Lower lobe of right lung (tissue), 2 donors: ENCODE measurements around the gene FECH. TPM values are rescaled to one million over a fixed set of nuclear protein-coding genes. Genes with fewer than 3 reads are reported as not detected.

Source experiments
- ATAC-seq, 2 donors: fragments of 200-7000 bp; cut with Tn5 transposase; one replicate each; pipeline ENCODE4 v1.9.1; 2020 to 2022; ENCODE audit warnings: mild to moderate bottlenecking in 2 of 2, moderate library complexity in 2 of 2
- DNase-seq: peaks from one replicate; pipeline ENCODE4 v3.0.0-alpha.2; 2020
- H3K27ac ChIP-seq: fragments of 200-600 bp; one replicate; pipeline ENCODE4 v1.8.0; 2022
- H3K27me3 ChIP-seq: fragments of 200-600 bp; one replicate; pipeline ENCODE4 v1.8.0; 2022; ENCODE audit warnings: low read depth
- H3K36me3 ChIP-seq: fragments of 200-600 bp; one replicate; pipeline ENCODE4 v1.8.0; 2022; ENCODE audit warnings: mild to moderate bottlenecking
- H3K4me1 ChIP-seq: fragments of 200-600 bp; one replicate; pipeline ENCODE4 v1.8.0; 2022
- H3K4me3 ChIP-seq: fragments of 200-600 bp; one replicate; pipeline ENCODE4 v1.8.0; 2022; ENCODE audit warnings: mild to moderate bottlenecking
- H3K9me3 ChIP-seq: fragments of 200-600 bp; one replicate; pipeline ENCODE4 v1.8.0; 2022
- intact Hi-C: fragments of 100-400 bp; cut with DNase I; formaldehyde crosslinking; loops from one replicate; pipeline ENCODE4 v1.11.0; 2022
- total RNA-seq: library from RNA; stranded (reverse); fragmentation: NEBNext Ultra II Directional; extraction: Animal tissue kit (Norgen Biotek cat#: 25700); gene quantifications from one replicate; pipeline ENCODE4 v1.2.1, GENCODE V29; 2021
- TF ChIP-seq, protein P1 (sequence below): fragments of 200-600 bp; IDR thresholded peaks from one replicate; pipeline ENCODE4 v1.8.0; 2022; ENCODE audit warnings: antibody characterized with exemption, mild to moderate bottlenecking
- donor health status: DM: no; HTN: yes; CAD: no; lungs with severe emphysema.

Gene FECH
- total RNA-seq, 1 donor from 2014 or later = 25.7 TPM

DNA sequence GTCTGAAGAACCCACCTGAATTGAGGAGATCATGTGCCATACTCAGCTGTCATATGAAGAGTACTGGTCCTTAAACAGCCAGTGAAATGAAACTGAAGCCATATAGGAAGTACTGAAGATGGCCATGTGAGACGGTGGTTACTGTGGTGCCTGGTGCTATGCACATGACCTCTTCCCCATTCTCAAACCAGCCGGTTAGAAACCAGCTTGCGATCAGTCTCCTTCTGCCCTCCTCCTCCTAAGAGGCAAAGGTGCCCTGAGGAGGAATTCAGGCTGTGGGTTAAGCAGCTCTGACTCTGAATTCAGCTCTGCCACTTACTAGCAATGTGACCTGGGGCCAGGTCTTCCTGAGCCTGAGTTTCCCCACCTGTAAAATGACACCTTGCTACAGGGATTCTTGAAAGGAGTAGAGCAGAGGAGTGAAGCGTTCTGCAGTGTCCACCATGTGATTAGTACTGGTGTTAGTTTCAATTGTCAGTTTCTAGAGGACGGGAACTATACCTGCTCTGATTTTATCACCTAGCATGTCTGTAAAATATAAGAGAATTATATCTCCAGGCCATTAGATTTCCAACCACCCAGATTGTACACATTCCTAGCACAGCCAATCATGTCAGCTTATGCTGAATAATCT, 5.1 kb downstream of the FECH start:
- DNase-seq (no peak), ATAC-seq (peak; percentile 65 to 78)
- Histone ChIP-seq H3K4me3 (no peak overlapping the region), H3K27ac (no peak overlapping the region), H3K36me3 (peaks cover 44% of the 10 kb centered on the region), H3K9me3 (no peaks in the 10 kb centered on the region), H3K27me3 (no peaks in the 10 kb centered on the region), H3K4me1 (peaks cover 11% of the 10 kb centered on the region)
- TF ChIP-seq, protein P1, sequence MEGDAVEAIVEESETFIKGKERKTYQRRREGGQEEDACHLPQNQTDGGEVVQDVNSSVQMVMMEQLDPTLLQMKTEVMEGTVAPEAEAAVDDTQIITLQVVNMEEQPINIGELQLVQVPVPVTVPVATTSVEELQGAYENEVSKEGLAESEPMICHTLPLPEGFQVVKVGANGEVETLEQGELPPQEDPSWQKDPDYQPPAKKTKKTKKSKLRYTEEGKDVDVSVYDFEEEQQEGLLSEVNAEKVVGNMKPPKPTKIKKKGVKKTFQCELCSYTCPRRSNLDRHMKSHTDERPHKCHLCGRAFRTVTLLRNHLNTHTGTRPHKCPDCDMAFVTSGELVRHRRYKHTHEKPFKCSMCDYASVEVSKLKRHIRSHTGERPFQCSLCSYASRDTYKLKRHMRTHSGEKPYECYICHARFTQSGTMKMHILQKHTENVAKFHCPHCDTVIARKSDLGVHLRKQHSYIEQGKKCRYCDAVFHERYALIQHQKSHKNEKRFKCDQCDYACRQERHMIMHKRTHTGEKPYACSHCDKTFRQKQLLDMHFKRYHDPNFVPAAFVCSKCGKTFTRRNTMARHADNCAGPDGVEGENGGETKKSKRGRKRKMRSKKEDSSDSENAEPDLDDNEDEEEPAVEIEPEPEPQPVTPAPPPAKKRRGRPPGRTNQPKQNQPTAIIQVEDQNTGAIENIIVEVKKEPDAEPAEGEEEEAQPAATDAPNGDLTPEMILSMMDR = no peak
- intact Hi-C loops = no loop called here

DNA sequence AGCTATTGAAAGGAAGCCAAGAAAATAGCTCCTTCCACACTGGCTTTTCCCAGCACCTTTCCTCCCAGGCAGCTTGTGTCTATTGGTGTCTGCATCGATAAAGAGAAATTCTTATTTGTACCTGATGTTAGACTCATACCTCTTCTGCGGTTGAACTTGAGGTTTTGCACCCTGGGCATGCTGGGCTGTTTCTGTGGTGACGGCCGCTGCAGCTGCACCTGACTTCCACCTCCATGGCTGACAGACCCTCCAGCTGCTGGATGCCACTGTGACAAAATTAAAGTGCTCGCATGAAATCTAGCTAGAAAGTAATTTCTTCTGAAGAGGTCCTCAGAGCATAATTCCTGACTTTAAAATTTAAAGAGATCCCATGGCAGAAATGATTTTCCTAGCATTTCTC, 6.6 kb downstream of the FECH start:
- Histone ChIP-seq H3K4me3 (no peak overlapping the region), H3K4me1 (no peaks in the 10 kb centered on the region), H3K36me3 (peaks cover 53% of the 10 kb centered on the region), H3K27me3 (no peaks in the 10 kb centered on the region), H3K9me3 (no peaks in the 10 kb centered on the region), H3K27ac (no peak overlapping the region)
- TF ChIP-seq, protein P1 = no peak
- DNase-seq (no peak), ATAC-seq (no peak)
- intact Hi-C loops = no loop called here

DNA sequence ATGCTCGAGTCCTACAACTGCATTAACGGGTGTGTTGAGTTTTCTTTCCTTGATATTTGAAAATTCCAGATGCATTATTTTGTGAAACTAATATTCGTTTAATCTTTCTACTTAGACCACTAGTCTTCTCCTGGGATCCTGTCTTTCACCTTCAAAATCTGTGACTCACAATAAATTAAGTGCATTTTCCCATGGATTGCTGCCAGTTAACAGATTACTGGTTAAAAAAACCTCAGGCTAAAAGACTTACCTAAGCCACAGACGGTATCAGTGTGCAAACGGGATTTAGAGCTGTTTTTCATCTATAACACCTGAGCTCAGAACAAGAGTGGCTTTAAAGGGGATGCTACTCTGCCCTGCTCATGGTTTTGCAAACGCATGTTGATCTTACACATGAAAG, 10.2 kb downstream of the FECH start:
- H3K36me3 ChIP-seq = peaks cover 83% of the 10 kb centered on the region
- H3K4me3 ChIP-seq = no peak overlapping the region
- H3K4me1 ChIP-seq = no peaks in the 10 kb centered on the region
- no peaks in the 10 kb centered on the region for H3K9me3 ChIP-seq
- intact Hi-C loops = no loop called here
- ATAC-seq = no peak
- no peak overlapping the region for H3K27ac ChIP-seq
- TF ChIP-seq, protein P1 = no peak
- DNase-seq = no peak
- no peaks in the 10 kb centered on the region for H3K27me3 ChIP-seq

DNA sequence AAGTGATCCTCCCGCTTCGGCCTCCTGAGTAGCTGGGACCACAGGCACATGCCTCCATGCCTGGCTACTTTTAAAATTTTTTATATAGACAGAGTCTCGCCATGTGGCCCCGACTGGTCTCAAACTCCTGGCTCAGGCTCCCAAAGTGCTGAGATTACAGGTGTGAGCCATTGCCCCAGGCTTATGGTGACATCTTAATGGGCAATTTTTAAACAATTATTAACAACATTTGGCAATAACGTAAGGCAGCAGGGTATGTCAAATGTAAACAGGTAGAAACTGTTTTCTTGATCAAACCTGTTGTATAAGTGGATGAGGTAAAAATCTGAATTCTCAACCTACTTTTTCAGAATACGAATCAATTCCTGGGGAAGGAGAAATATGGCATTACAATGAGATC, 11.0 kb downstream of the FECH start:
- DNase-seq (no peak), ATAC-seq (no peak)
- TF ChIP-seq, protein P1 = no peak
- Histone ChIP-seq H3K4me1 (no peaks in the 10 kb centered on the region), H3K9me3 (no peaks in the 10 kb centered on the region), H3K36me3 (peaks cover 87% of the 10 kb centered on the region), H3K27ac (no peak overlapping the region), H3K4me3 (no peak overlapping the region), H3K27me3 (no peaks in the 10 kb centered on the region)
- intact Hi-C loops = no loop called here

DNA sequence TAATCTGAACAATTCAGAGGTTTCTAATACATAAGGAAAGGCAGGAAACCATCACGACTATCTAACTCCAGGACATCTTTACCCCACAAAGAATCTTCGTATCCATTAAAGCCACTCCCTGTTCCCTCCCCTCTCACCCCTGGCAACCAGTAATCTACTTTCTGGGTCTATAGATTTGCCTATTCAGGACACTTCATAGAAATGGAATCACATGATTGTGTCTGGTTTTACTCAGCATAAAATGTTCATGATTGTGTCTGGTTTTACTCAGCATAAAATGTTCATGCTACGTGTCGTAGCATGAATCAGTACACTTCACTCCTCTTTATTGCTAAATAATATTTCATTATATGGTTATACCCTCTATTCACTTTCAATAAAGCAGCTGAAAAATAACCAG, 11.6 kb downstream of the FECH start:
- Histone ChIP-seq H3K27ac (no peak overlapping the region), H3K9me3 (no peaks in the 10 kb centered on the region), H3K4me3 (no peak overlapping the region), H3K36me3 (peaks cover 87% of the 10 kb centered on the region), H3K27me3 (no peaks in the 10 kb centered on the region), H3K4me1 (no peaks in the 10 kb centered on the region)
- ATAC-seq (no peak), DNase-seq (no peak)
- TF ChIP-seq, protein P1 = no peak
- intact Hi-C loops = no loop called here
